ENCODE measurements around the gene LEKR1. TPM values are rescaled to one million over a fixed set of nuclear protein-coding genes. Genes with fewer than 3 reads are reported as not detected.

The LEKR1 gene
- total and polyA plus RNA-seq, 9 of the 15 experiments (the other 6 are each of a cell fraction or from before 2014, with no cell fraction given): 0.76 to 1.8 (median 1.2) TPM

DNA sequence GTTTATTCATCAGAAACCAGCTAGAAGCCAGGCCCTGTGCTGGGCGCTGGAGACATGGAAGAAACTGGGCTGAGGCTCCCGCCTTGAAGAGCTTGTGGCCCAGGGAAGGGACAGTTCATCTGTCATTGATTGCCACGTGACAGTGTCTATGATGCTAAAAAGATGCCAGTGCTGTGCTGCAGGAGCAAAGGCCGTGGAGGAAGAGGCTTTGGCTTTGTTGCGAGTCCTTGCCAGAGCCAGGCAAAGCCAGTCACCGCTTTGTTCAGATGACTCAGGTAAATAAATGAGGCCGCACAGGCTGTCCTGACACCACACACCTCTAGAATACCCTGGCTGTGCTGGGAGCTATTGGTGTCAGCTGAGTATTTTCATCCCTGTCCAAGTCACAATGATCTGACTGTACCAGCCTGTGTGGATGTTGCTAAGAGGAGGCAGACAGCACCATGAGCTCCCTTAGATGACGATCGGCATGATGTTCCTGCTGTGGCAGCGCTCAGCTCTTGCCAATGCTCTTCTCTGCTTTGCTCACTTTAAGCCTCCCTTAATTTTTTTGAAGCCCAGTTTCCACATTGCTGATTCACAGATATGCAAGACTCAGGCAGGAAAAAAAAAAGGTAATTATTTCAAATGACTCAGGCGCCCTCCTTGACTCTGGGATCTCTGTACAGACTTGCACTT lies 256.3 kb downstream of the LEKR1 start:
- FAIRE-seq (no peak), DNase-seq (ENCODE audit: extremely low read depth in 1 of 4, low spot score in 3 of 4) (no peak), ATAC-seq (peak; percentile 9; the same call in 2 of the 3 replicates)
- Histone ChIP-seq H3K4me3 (no peak overlapping the region), H2AFZ (ENCODE audit: low read depth, low read length) (peak overlapping the region; percentile 72; the same call in 1 of the 2 replicates), H4K20me1 (replicated peaks; ENCODE audit: control insufficient read depth, insufficient read depth, low read length) (no peaks in the 10 kb centered on the region), H3K27me3 (ENCODE audit: control insufficient read depth in 2 of 2, insufficient read depth in 2 of 2, low read length in 2 of 2) (no peaks in the 10 kb centered on the region), H3K4me2 (ENCODE audit: insufficient read depth, low read length) (no peak overlapping the region), H3K9me3 (replicated peaks; ENCODE audit: control insufficient read depth, insufficient read depth, low read depth, low read length) (no peaks in the 10 kb centered on the region), H3K36me3 (ENCODE audit: control insufficient read depth, insufficient read depth, low read length) (no peaks in the 10 kb centered on the region), H3K79me2 (ENCODE audit: control insufficient read depth, insufficient read depth, low read length) (no peaks in the 10 kb centered on the region), H3K4me1 (replicated peaks in 1 of 2; ENCODE audit: control insufficient read depth in 2 of 2, insufficient read depth in 2 of 2, low read length in 2 of 2) (peaks cover 11 to 17% of the 10 kb centered on the region in 2 experiments), H3K9ac (ENCODE audit: insufficient read depth in 1 of 2, low read depth in 2 of 2, low read length in 2 of 2) (no peak overlapping the region), H3K27ac (ENCODE audit: extremely low read depth, low read depth, low read length) (no peak overlapping the region), H3K9me1 (ENCODE audit: control insufficient read depth, insufficient read depth, low read length) (no peaks in the 10 kb centered on the region)
- intact Hi-C loops (cut with micrococcal nuclease): loop anchor here (5.0 to 10.0 kb wide), 4 partner anchors 258 to 1038 kb away; partner anchors contain the start of gene LEKR1
- in situ Hi-C loops (cut with MboI): loop anchor here (10.0 kb wide), 1 partner anchor 398 kb away; no protein-coding TSS in a partner anchor
- TF ChIP-seq NFYB (IDR thresholded peaks at IDR 0.05; ENCODE audit: extremely low read depth, insufficient read length): no peak
- TF ChIP-seq, protein P1, sequence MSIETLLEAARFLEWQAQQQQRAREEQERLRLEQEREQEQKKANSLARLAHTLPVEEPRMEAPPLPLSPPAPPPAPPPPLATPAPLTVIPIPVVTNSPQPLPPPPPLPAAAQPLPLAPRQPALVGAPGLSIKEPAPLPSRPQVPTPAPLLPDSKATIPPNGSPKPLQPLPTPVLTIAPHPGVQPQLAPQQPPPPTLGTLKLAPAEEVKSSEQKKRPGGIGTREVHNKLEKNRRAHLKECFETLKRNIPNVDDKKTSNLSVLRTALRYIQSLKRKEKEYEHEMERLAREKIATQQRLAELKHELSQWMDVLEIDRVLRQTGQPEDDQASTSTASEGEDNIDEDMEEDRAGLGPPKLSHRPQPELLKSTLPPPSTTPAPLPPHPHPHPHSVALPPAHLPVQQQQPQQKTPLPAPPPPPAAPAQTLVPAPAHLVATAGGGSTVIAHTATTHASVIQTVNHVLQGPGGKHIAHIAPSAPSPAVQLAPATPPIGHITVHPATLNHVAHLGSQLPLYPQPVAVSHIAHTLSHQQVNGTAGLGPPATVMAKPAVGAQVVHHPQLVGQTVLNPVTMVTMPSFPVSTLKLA (conservative IDR thresholded peaks at IDR 0.05): no peak
- no peak for TF ChIP-seq FOXA1 (IDR thresholded peaks at IDR 0.05; ENCODE audit: borderline replicate concordance)
- TF ChIP-seq, protein P2, sequence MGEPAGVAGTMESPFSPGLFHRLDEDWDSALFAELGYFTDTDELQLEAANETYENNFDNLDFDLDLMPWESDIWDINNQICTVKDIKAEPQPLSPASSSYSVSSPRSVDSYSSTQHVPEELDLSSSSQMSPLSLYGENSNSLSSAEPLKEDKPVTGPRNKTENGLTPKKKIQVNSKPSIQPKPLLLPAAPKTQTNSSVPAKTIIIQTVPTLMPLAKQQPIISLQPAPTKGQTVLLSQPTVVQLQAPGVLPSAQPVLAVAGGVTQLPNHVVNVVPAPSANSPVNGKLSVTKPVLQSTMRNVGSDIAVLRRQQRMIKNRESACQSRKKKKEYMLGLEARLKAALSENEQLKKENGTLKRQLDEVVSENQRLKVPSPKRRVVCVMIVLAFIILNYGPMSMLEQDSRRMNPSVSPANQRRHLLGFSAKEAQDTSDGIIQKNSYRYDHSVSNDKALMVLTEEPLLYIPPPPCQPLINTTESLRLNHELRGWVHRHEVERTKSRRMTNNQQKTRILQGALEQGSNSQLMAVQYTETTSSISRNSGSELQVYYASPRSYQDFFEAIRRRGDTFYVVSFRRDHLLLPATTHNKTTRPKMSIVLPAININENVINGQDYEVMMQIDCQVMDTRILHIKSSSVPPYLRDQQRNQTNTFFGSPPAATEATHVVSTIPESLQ (CRISPR knock-in tag; IDR thresholded peaks at IDR 0.05): 0 out of 2 replicates have a peak, but pooled peaks have one; percentile 50
- TF ChIP-seq RBM15 (IDR thresholded peaks at IDR 0.05; ENCODE audit: insufficient read depth, low read length): no peak
- peak; percentile 7; the same call in 1 of the 2 replicates for TF ChIP-seq CXXC5 (CRISPR knock-in tag; IDR thresholded peaks at IDR 0.05)
- TF ChIP-seq ZNF384 (IDR thresholded peaks at IDR 0.05; ENCODE audit: low read depth, low read length): peak; percentile 38; the same call in 1 of the 2 replicates
- TF ChIP-seq, protein P3, sequence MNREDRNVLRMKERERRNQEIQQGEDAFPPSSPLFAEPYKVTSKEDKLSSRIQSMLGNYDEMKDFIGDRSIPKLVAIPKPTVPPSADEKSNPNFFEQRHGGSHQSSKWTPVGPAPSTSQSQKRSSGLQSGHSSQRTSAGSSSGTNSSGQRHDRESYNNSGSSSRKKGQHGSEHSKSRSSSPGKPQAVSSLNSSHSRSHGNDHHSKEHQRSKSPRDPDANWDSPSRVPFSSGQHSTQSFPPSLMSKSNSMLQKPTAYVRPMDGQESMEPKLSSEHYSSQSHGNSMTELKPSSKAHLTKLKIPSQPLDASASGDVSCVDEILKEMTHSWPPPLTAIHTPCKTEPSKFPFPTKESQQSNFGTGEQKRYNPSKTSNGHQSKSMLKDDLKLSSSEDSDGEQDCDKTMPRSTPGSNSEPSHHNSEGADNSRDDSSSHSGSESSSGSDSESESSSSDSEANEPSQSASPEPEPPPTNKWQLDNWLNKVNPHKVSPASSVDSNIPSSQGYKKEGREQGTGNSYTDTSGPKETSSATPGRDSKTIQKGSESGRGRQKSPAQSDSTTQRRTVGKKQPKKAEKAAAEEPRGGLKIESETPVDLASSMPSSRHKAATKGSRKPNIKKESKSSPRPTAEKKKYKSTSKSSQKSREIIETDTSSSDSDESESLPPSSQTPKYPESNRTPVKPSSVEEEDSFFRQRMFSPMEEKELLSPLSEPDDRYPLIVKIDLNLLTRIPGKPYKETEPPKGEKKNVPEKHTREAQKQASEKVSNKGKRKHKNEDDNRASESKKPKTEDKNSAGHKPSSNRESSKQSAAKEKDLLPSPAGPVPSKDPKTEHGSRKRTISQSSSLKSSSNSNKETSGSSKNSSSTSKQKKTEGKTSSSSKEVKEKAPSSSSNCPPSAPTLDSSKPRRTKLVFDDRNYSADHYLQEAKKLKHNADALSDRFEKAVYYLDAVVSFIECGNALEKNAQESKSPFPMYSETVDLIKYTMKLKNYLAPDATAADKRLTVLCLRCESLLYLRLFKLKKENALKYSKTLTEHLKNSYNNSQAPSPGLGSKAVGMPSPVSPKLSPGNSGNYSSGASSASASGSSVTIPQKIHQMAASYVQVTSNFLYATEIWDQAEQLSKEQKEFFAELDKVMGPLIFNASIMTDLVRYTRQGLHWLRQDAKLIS (CRISPR knock-in tag; IDR thresholded peaks at IDR 0.05): no peak
- 0 out of 2 replicates have a peak, but pooled peaks have one; percentile 13 for TF ChIP-seq ETV5 (CRISPR knock-in tag; IDR thresholded peaks at IDR 0.05; ENCODE audit: low read depth)
- CTCF ChIA-PET (ENCODE audit: low intra/inter-chr PET ratio): interaction anchor here (0.5 to 3.1 kb wide), 4 partner anchors 409 to 931 kb away, joined by 3 to 28 read pairs (median 3); partner anchors contain the start of gene TIPARP
- POLR2A ChIA-PET: interaction anchor here (0.7 to 1.0 kb wide), 2 partner anchors 31 to 704 kb away, joined by 3 read pairs; no protein-coding TSS in a partner anchor
- no TSS peak for BruUV-seq (replicated peaks)
- 56% methylated on average over 9 of the region's 11 CpGs for WGBS (ENCODE audit: insufficient coverage, low coverage, missing lambda C conversion rate)

Measured in K562 (cell line).